CD4-positive, alpha-beta memory T cell (primary cell): ENCODE results near the gene POLK. TPM values are rescaled to one million over a fixed set of nuclear protein-coding genes. Genes with fewer than 3 reads are reported as not detected.

ENCODE experiments used
- CTCF ChIA-PET: fragments of 350-600 bp; sonication (Branson Sonifier 250); formaldehyde crosslinking; loops from one replicate; lab custom pipeline; 2021; ENCODE audit warnings: inconsistent platforms; ENCODE audit not compliant: partially characterized antibody; lab: Charles Lee
- POLR2A ChIA-PET: fragments of 350-600 bp; sonication (Branson Sonifier 250); formaldehyde crosslinking; loops from one replicate; lab custom pipeline; 2021; ENCODE audit not compliant: partially characterized antibody; lab: Charles Lee
- DNase-seq, 5 donors: peaks; one replicate each; pipeline versions ENCODE4 v3.0.0 to v3.0.0-alpha.2; 2020 to 2022; ENCODE audit warnings: mixed read lengths in 1 of 5
- H3K27ac ChIP-seq: one replicate; pipeline ENCODE4 v1.7.0; 2013; ENCODE audit warnings: low read depth, low read length
- H3K27me3 ChIP-seq: 2 replicates; pipeline ENCODE4 v1.7.0; 2013; ENCODE audit warnings: mild to moderate bottlenecking, low read length, moderate library complexity; ENCODE audit not compliant: insufficient read depth
- H3K36me3 ChIP-seq: 2 replicates; pipeline ENCODE4 v1.7.0; 2013; ENCODE audit warnings: mild to moderate bottlenecking, low read length, moderate library complexity; ENCODE audit not compliant: insufficient read depth
- H3K4me1 ChIP-seq: 2 replicates; pipeline ENCODE4 v1.7.0; 2013; ENCODE audit warnings: mild to moderate bottlenecking, low read length, moderate library complexity; ENCODE audit not compliant: insufficient read depth
- H3K4me3 ChIP-seq, 2 donors: one replicate each; pipeline ENCODE4 v1.7.0; 2013; ENCODE audit warnings: low read length in 2 of 2, mild to moderate bottlenecking in 1 of 2
- H3K9me3 ChIP-seq, 2 donors: one replicate each; pipeline ENCODE4 v1.7.0; 2013; ENCODE audit warnings: low read length in 2 of 2, control low read depth in 1 of 2; ENCODE audit not compliant: control insufficient read depth in 1 of 2
- H3K27ac Mint-ChIP-seq, 7 donors: one replicate each; pipeline ENCODE4 v1.8.0; 2020 to 2021; ENCODE audit warnings: mixed read lengths in 7 of 7, mild to moderate bottlenecking in 6 of 7, inconsistent platforms in 3 of 7, moderate library complexity in 3 of 7
- H3K27me3 Mint-ChIP-seq, 2 donors: one replicate each; pipeline ENCODE4 v1.8.0; 2020 to 2021; ENCODE audit warnings: mixed read lengths in 2 of 2
- H3K36me3 Mint-ChIP-seq, 2 donors: one replicate each; pipeline ENCODE4 v1.8.0; 2020 to 2021; ENCODE audit warnings: mixed read lengths in 2 of 2, inconsistent platforms in 1 of 2, mild to moderate bottlenecking in 1 of 2
- H3K4me1 Mint-ChIP-seq, 4 donors: one replicate each; pipeline ENCODE4 v1.8.0; 2020 to 2021; ENCODE audit warnings: mixed read lengths in 4 of 4, mild to moderate bottlenecking in 1 of 4
- H3K4me3 Mint-ChIP-seq, 8 donors: one replicate each; pipeline ENCODE4 v1.8.0; 2020 to 2021; ENCODE audit warnings: mixed read lengths in 8 of 8, mild to moderate bottlenecking in 7 of 8, moderate library complexity in 6 of 8, inconsistent platforms in 3 of 8
- H3K9me3 Mint-ChIP-seq, 8 donors: one replicate each; pipeline ENCODE4 v1.8.0; 2020 to 2021; ENCODE audit warnings: mixed read lengths in 8 of 8, mild to moderate bottlenecking in 5 of 8, inconsistent platforms in 3 of 8, moderate library complexity in 1 of 8
- intact Hi-C: fragments of 100-400 bp; cut with micrococcal nuclease; formaldehyde crosslinking; loops from one replicate; pipeline ENCODE4 v1.15.1; 2023
- polyA plus RNA-seq, 2 donors: library from polyadenylated mRNA; unstranded; fragments of 300-500 nt; fragmentation: Illumina TruSeq; gene quantifications; one replicate each; pipeline ENCODE4 v1.2.3, GENCODE V29; 2021
- total RNA-seq, 2 experiments: library from RNA; stranded (reverse); gene quantifications; one replicate each; pipeline ENCODE4 v1.2.3, GENCODE V29; 2021

The POLK gene
- total and polyA plus RNA-seq, 4 experiments from 2014 or later: 24.0 to 30.4 (median 27.7) TPM

- intact Hi-C loops: no loop called here
- no peak for DNase-seq
- no peak overlapping the region for H3K27ac ChIP-seq
- Mint-ChIP-seq H3K36me3 (no peaks in the 10 kb centered on the region), H3K9me3 (no peaks in the 10 kb centered on the region), H3K4me3 (no peak overlapping the region), H3K27me3 (no peaks in the 10 kb centered on the region), H3K27ac (no peak overlapping the region), H3K4me1 (no peaks in the 10 kb centered on the region)
- POLR2A ChIA-PET: no interaction called here
- H3K27me3 ChIP-seq: no peaks in the 10 kb centered on the region
- CTCF ChIA-PET: no interaction called here
- peaks cover 6% of the 10 kb centered on the region for H3K4me1 ChIP-seq
- H3K9me3 ChIP-seq: no peaks in the 10 kb centered on the region
- no peak overlapping the region for H3K4me3 ChIP-seq
- no peaks in the 10 kb centered on the region for H3K36me3 ChIP-seq
These were observed 104.7 kb downstream of the POLK start for GRCh38 chr5:75616371-75616881.

GRCh38 chr5:75616971-75617621 is 105.4 kb downstream of the POLK start:
- H3K27me3 ChIP-seq: no peaks in the 10 kb centered on the region
- H3K9me3 Mint-ChIP-seq: no peaks in the 10 kb centered on the region
- no peaks in the 10 kb centered on the region for H3K36me3 ChIP-seq
- H3K4me1 ChIP-seq: no peaks in the 10 kb centered on the region
- intact Hi-C loops: no loop called here
- H3K4me3 Mint-ChIP-seq: no peak overlapping the region
- H3K9me3 ChIP-seq: no peaks in the 10 kb centered on the region
- H3K4me3 ChIP-seq: no peak overlapping the region
- H3K27ac ChIP-seq: no peak overlapping the region
- ChIA-PET POLR2A (no interaction called here), CTCF (no interaction called here)
- DNase-seq: no peak
- H3K27me3 Mint-ChIP-seq: no peaks in the 10 kb centered on the region
- H3K36me3 Mint-ChIP-seq: no peaks in the 10 kb centered on the region
- H3K4me1 Mint-ChIP-seq: no peaks in the 10 kb centered on the region
- no peak overlapping the region for H3K27ac Mint-ChIP-seq

GRCh38 chr5:75617736-75618352 is 106.2 kb downstream of the POLK start:
- no peak overlapping the region for H3K4me3 Mint-ChIP-seq
- no peaks in the 10 kb centered on the region for H3K9me3 Mint-ChIP-seq
- H3K27me3 Mint-ChIP-seq: no peaks in the 10 kb centered on the region
- Histone ChIP-seq H3K9me3 (no peaks in the 10 kb centered on the region), H3K4me3 (no peak overlapping the region), H3K36me3 (no peaks in the 10 kb centered on the region), H3K4me1 (no peaks in the 10 kb centered on the region), H3K27ac (no peak overlapping the region), H3K27me3 (no peaks in the 10 kb centered on the region)
- H3K36me3 Mint-ChIP-seq: no peaks in the 10 kb centered on the region
- H3K27ac Mint-ChIP-seq: no peak overlapping the region
- intact Hi-C loops: loop anchor here (1.0 kb wide), 1 partner anchor 15 kb away; no protein-coding TSS in a partner anchor
- no peaks in the 10 kb centered on the region for H3K4me1 Mint-ChIP-seq
- POLR2A ChIA-PET: no interaction called here
- DNase-seq: no peak
- CTCF ChIA-PET: no interaction called here

GRCh38 chr5:75620184-75620959 is 108.7 kb downstream of the POLK start:
- no peak overlapping the region for H3K4me3 Mint-ChIP-seq
- H3K9me3 Mint-ChIP-seq: no peaks in the 10 kb centered on the region
- no peak overlapping the region for H3K27ac Mint-ChIP-seq
- Histone ChIP-seq H3K4me1 (no peaks in the 10 kb centered on the region), H3K27ac (no peak overlapping the region), H3K4me3 (no peak overlapping the region), H3K9me3 (no peaks in the 10 kb centered on the region), H3K27me3 (no peaks in the 10 kb centered on the region), H3K36me3 (no peaks in the 10 kb centered on the region)
- no peaks in the 10 kb centered on the region for H3K36me3 Mint-ChIP-seq
- ChIA-PET CTCF (no interaction called here), POLR2A (no interaction called here)
- H3K27me3 Mint-ChIP-seq: no peaks in the 10 kb centered on the region
- DNase-seq: no peak
- intact Hi-C loops: no loop called here
- H3K4me1 Mint-ChIP-seq: no peaks in the 10 kb centered on the region

- CTCF ChIA-PET: no interaction called here
- no peaks in the 10 kb centered on the region for H3K27me3 Mint-ChIP-seq
- no peaks in the 10 kb centered on the region for H3K36me3 Mint-ChIP-seq
- no peak overlapping the region for H3K4me3 Mint-ChIP-seq
- Histone ChIP-seq H3K36me3 (no peaks in the 10 kb centered on the region), H3K4me3 (no peak overlapping the region), H3K27me3 (no peaks in the 10 kb centered on the region), H3K4me1 (no peaks in the 10 kb centered on the region), H3K9me3 (no peaks in the 10 kb centered on the region), H3K27ac (no peak overlapping the region)
- DNase-seq: no peak
- H3K9me3 Mint-ChIP-seq: no peaks in the 10 kb centered on the region
- no peaks in the 10 kb centered on the region for H3K4me1 Mint-ChIP-seq
- intact Hi-C loops: no loop called here
- H3K27ac Mint-ChIP-seq: no peak overlapping the region
- POLR2A ChIA-PET: no interaction called here
These were observed 110.9 kb downstream of the POLK start for GRCh38 chr5:75622564-75622963.

- CTCF ChIA-PET: no interaction called here
- Mint-ChIP-seq H3K36me3 (no peaks in the 10 kb centered on the region), H3K27me3 (no peaks in the 10 kb centered on the region), H3K9me3 (peaks cover 0 to 2% (median 0%) of the 10 kb centered on the region in 8 donors), H3K4me1 (no peaks in the 10 kb centered on the region), H3K4me3 (no peak overlapping the region), H3K27ac (no peak overlapping the region)
- Histone ChIP-seq H3K4me3 (no peak overlapping the region), H3K27ac (no peak overlapping the region), H3K36me3 (no peaks in the 10 kb centered on the region), H3K9me3 (no peaks in the 10 kb centered on the region), H3K4me1 (no peaks in the 10 kb centered on the region), H3K27me3 (no peaks in the 10 kb centered on the region)
- DNase-seq: no peak
- intact Hi-C loops: no loop called here
- POLR2A ChIA-PET: no interaction called here
These were observed 112.2 kb downstream of the POLK start for GRCh38 chr5:75623846-75624245.

GRCh38 chr5:75626959-75627358 is 115.3 kb downstream of the POLK start:
- Histone ChIP-seq H3K27me3 (no peaks in the 10 kb centered on the region), H3K36me3 (no peaks in the 10 kb centered on the region), H3K4me1 (no peaks in the 10 kb centered on the region), H3K27ac (no peak overlapping the region), H3K4me3 (no peak overlapping the region), H3K9me3 (no peaks in the 10 kb centered on the region)
- ChIA-PET POLR2A (no interaction called here), CTCF (no interaction called here)
- H3K9me3 Mint-ChIP-seq: peaks cover 0 to 2% (median 0%) of the 10 kb centered on the region in 8 donors
- intact Hi-C loops: no loop called here
- H3K27ac Mint-ChIP-seq: no peak overlapping the region
- DNase-seq: no peak
- no peaks in the 10 kb centered on the region for H3K36me3 Mint-ChIP-seq
- H3K27me3 Mint-ChIP-seq: no peaks in the 10 kb centered on the region
- H3K4me1 Mint-ChIP-seq: no peaks in the 10 kb centered on the region
- no peak overlapping the region for H3K4me3 Mint-ChIP-seq
